Thoracic aorta (tissue), 2 donors: ENCODE measurements around the gene IL37. TPM values are rescaled to one million over a fixed set of nuclear protein-coding genes. Genes with fewer than 3 reads are reported as not detected.

Experiments used
- ATAC-seq: fragments of 150-250 bp; one replicate; pipeline ENCODE4 v1.8.0; 2017; ENCODE audit warnings: low read depth; ENCODE audit not compliant: insufficient number of reproducible peaks, low FRiP score
- DNase-seq: peaks from one replicate; pipeline ENCODE4 v3.0.0-alpha.2; 2020; ENCODE audit warnings: low spot score
- H3K27ac ChIP-seq, 2 donors: fragments of 200-600 bp; sonication (generic); 1 replicate in 1 of 2; 2 replicates in 1 of 2; pipeline ENCODE4 v1.5.1; 2016; ENCODE audit warnings: mild to moderate bottlenecking in 2 of 2, moderate library complexity in 2 of 2
- H3K27me3 ChIP-seq: fragments of 200-600 bp; sonication (generic); replicated peaks from 2 replicates; pipeline ENCODE4 v1.6.0; 2016; ENCODE audit warnings: mild to moderate bottlenecking; ENCODE audit not compliant: insufficient read depth
- H3K36me3 ChIP-seq: fragments of 200-600 bp; sonication (generic); one replicate; pipeline ENCODE4 v1.5.1; 2016
- H3K4me1 ChIP-seq, 2 donors: fragments of 200-600 bp; sonication (generic); 1 replicate in 1 of 2; 2 replicates in 1 of 2; pipeline versions ENCODE4 v1.5.1 to v1.6.0; 2016; ENCODE audit warnings: low read depth in 2 of 2, mild to moderate bottlenecking in 1 of 2; ENCODE audit not compliant: control insufficient read depth in 1 of 2
- H3K4me3 ChIP-seq: fragments of 200-600 bp; sonication (generic); 2 replicates; pipeline ENCODE4 v1.5.1; 2016; ENCODE audit warnings: mild to moderate bottlenecking
- H3K9me3 ChIP-seq: fragments of 200-600 bp; sonication (generic); 2 replicates; pipeline ENCODE4 v1.5.1; 2016
- total RNA-seq, 2 donors: library from RNA; depleted of rRNA; stranded (reverse); fragments of >200 nt; gene quantifications; one replicate each; pipeline versions ENCODE4 v1.1.0 to v1.2.3, GENCODE V29; 2016
- TF ChIP-seq, protein P1 (sequence below): fragments of 200-600 bp; sonication (generic); IDR thresholded peaks from one replicate; pipeline ENCODE4 v1.5.1; 2019; ENCODE audit warnings: antibody characterized with exemption

Gene IL37
- total RNA-seq, 2 donors from 2014 or later, result not detected

DNA sequence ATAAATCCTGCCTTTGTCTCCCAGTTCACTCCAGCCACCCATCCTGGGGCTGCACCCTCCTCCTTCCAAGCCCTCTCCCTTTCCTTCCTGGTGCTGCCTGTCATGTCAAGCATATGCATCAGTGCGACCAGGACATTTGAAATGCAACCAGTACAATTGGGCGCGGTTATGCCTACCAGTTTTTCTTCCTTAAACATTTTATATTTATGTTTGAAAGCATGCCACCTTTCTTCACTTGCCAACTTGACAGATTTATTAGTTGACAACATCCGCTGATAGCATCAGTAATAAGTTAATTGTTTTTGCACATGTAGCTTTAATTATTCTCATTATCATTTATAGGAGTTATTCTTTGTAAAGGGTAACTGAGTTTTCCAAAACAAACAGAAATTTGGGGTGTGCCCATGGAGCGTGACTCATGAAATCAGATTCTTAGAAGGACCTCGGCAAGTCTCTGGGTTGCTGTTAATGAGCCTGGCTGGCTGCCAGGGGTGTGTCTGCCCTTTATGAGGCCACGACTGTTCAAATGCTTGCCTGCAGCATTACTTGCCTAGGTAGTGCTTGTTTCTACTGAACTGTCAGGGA is 41.6 kb upstream of the IL37 start:
- H3K4me3 ChIP-seq, result no peak overlapping the region
- TF ChIP-seq, protein P1, sequence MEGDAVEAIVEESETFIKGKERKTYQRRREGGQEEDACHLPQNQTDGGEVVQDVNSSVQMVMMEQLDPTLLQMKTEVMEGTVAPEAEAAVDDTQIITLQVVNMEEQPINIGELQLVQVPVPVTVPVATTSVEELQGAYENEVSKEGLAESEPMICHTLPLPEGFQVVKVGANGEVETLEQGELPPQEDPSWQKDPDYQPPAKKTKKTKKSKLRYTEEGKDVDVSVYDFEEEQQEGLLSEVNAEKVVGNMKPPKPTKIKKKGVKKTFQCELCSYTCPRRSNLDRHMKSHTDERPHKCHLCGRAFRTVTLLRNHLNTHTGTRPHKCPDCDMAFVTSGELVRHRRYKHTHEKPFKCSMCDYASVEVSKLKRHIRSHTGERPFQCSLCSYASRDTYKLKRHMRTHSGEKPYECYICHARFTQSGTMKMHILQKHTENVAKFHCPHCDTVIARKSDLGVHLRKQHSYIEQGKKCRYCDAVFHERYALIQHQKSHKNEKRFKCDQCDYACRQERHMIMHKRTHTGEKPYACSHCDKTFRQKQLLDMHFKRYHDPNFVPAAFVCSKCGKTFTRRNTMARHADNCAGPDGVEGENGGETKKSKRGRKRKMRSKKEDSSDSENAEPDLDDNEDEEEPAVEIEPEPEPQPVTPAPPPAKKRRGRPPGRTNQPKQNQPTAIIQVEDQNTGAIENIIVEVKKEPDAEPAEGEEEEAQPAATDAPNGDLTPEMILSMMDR, result no peak
- no peak for ATAC-seq

DNA sequence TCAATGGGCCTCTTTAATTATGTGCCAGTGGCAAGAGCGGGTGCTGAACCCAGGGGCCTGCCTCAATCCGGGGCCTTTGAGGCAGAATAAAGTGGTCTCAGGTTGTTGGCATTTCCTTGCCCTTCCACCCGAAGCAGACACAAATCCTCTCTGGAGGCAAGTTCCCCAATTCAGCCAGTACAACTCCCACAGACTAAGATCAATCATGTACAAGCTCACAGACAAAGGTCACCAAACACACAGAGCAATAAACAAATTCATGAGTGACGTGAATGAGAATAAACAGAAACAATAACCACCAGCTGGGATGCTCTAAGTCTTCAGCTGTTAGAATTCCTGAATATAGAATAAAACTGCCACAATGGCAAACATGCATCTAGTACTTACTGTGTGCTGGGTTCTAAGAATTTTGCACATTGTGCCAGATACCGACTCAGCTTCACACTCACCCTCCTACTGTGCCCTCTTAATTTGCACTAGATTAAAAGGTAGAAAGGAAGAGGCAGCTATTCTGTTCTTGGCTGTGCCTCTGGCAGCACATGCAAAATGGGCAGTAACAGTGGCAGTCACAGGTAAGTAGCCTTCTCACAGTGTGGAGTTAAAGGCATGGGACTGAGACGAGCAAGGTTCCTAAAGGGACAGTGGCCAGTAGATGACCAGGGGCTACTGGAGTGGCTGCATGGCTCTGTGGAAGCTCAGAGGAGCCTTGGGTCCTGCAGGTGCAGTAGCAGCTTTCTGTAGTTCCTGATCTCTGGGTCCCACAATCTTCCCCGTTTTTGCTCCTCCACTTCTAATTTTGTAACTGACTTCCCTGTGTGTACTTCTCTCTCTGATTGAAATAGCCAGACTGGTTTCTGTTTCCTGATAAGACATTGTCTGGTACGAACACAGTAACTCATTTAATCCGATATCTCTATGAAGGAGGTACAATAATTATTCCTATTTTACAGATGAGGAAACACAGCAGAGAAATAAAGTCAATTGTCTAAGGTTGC is 39.8 kb upstream of the IL37 start:
- no peak for ATAC-seq

More for the DNA sequence above, 41.6 kb upstream of the IL37 start:
- Histone ChIP-seq H3K4me1 (no peaks in the 10 kb centered on the region), H3K27ac (no peak overlapping the region), H3K36me3 (no peaks in the 10 kb centered on the region), H3K27me3 (no peaks in the 10 kb centered on the region), H3K9me3 (no peaks in the 10 kb centered on the region)
- DNase-seq, result no peak

DNA sequence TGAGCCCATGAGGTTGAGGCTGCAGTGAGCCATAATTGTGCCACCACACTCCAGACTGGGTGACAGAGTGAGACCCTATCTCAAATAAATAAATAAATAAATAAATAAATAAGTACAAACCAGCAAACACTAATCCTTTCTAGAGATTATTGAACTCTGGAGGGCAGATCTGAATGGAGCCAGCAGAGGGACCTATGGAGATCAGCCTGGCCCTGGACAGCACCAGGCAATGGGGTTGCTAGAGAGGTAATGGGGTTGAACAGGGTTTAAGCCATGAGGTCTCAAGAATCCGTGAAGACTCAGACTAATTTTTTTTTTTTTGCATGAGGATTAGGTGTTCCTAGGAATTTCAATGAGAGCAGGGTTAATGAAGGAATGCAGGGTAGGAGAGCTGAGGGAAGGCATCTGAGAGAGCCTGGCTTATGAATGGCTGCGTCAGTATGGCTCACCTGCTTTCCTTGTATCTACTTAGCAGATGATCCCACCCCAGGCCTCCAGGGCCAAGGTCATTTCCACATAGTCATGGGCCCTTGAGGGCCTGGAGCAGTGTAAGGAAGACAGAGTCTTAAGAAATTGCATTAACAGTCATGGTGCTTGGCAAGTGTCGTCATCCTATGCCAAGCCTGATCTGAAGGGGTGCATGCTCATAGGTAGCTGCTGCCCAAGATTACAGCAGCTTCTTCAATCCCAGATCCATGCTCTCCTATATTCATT is 34.6 kb upstream of the IL37 start:
- Histone ChIP-seq H3K27me3 (no peaks in the 10 kb centered on the region), H3K9me3 (no peaks in the 10 kb centered on the region), H3K36me3 (no peaks in the 10 kb centered on the region), H3K4me3 (no peak overlapping the region), H3K4me1 (no peaks in the 10 kb centered on the region), H3K27ac (no peak overlapping the region)
- ATAC-seq (no peak), DNase-seq (no peak)
- TF ChIP-seq, protein P1, result no peak

More for the DNA sequence above, 39.8 kb upstream of the IL37 start:
- TF ChIP-seq, protein P1, result no peak
- no peaks in the 10 kb centered on the region for H3K4me1 ChIP-seq
- no peaks in the 10 kb centered on the region for H3K9me3 ChIP-seq
- H3K36me3 ChIP-seq, result no peaks in the 10 kb centered on the region
- no peaks in the 10 kb centered on the region for H3K27me3 ChIP-seq
- H3K4me3 ChIP-seq, result no peak overlapping the region
- no peak overlapping the region for H3K27ac ChIP-seq
- DNase-seq, result no peak

DNA sequence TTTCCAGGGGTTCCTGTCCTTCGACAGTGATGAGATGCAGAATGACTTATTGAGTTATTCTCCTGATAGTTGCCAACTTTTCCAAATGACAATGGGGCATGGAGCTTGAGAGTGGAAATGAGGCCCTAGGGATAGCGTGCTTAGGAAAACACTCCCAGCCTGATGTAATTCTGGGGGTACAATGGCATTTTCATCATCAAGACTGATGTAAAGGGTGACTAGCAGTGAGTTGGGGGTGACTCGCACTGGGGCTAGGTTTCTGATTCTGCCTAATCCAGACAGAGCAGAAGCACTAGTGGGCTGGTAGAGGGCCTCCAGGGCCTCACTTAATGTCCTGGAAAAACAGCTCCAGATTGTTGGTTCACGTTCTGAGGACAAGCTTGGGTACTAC is 34.0 kb upstream of the IL37 start:
- Histone ChIP-seq H3K4me1 (no peaks in the 10 kb centered on the region), H3K27ac (no peak overlapping the region), H3K36me3 (no peaks in the 10 kb centered on the region), H3K4me3 (no peak overlapping the region), H3K27me3 (no peaks in the 10 kb centered on the region), H3K9me3 (no peaks in the 10 kb centered on the region)
- DNase-seq (no peak), ATAC-seq (no peak)
- TF ChIP-seq, protein P1, result no peak

DNA sequence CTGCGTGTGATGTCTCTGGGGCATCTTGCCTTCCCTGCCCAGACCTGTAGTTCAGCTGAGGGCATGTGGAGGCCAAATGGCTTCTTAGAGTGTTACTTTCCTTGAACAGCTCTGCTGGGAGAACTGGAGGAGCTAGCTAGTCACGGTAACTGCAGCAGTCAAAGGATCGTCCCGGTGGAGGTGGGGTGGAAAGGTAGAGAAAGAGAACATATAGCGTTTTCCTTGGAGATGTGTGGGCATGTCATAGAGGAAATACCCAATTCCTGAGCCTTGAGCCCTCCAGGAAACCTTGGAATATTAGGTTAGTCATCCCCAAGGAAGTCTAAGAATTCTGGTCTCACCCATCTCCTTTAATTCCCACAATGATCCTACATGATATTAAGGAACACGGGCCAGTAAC is 33.5 kb upstream of the IL37 start:
- no peaks in the 10 kb centered on the region for H3K9me3 ChIP-seq
- H3K36me3 ChIP-seq, result no peaks in the 10 kb centered on the region
- no peaks in the 10 kb centered on the region for H3K4me1 ChIP-seq
- TF ChIP-seq, protein P1, result no peak
- no peak for DNase-seq
- H3K27me3 ChIP-seq, result no peaks in the 10 kb centered on the region
- H3K27ac ChIP-seq, result no peak overlapping the region
- ATAC-seq, result no peak
- H3K4me3 ChIP-seq, result no peak overlapping the region
